K562 (cell line): ENCODE results near the gene CD47. TPM values are rescaled to one million over a fixed set of nuclear protein-coding genes. Genes with fewer than 3 reads are reported as not detected.

Experiments used
- ATAC-seq: fragments of 200-7000 bp; cut with Tn5 transposase; 3 replicates; pipeline ENCODE4 v1.9.1; 2020; ENCODE audit warnings: moderate library complexity
- BruUV-seq: library from RNA; stranded (reverse); fragments of 400-500 nt; replicated peaks from 2 replicates; lab custom pipeline; 2021; lab: Mats Ljungman, UMichigan
- CTCF ChIA-PET: fragments of 300-600 bp; formaldehyde crosslinking; extraction: SDS; loops from one replicate; lab custom pipeline; 2021; ENCODE audit warnings: low intra/inter-chr PET ratio; lab: Yijun Ruan, JAX
- POLR2A ChIA-PET: fragments of 300-600, 350-650 bp; sonication (Branson Sonifier 250); formaldehyde crosslinking; extraction: SDS; loops from one replicate; lab custom pipeline; 2021; ENCODE audit warnings: antibody characterized with exemption, inconsistent platforms; lab: Yijun Ruan, JAX
- DNase-seq, 4 experiments: peaks; one replicate each; pipeline versions ENCODE4 v3.0.0 to v3.0.0-alpha.2; 2011 to 2018; ENCODE audit warnings: low spot score in 3 of 4, mixed read lengths in 3 of 4; ENCODE audit errors: extremely low read depth in 1 of 4
- FAIRE-seq: peaks from 2 replicates; lab custom pipeline; 2011; peaks lifted over from hg19 to GRCh38; lab: Jason Lieb, UNC
- H2AFZ ChIP-seq: 2 replicates; pipeline ENCODE4 v1.6.0; 2011; ENCODE audit warnings: low read depth, low read length, control low read depth, inconsistent platforms
- H3K27ac ChIP-seq: fragments of 200-600 bp; 3 replicates; pipeline ENCODE4 v1.8.0; 2011; ENCODE audit warnings: low read depth, mild to moderate bottlenecking, control low read depth, inconsistent platforms, low read length, moderate library complexity, mixed read lengths; ENCODE audit errors: extremely low read depth
- H3K27me3 ChIP-seq, 2 experiments: fragments of 300-600 bp in 1 of 2; 2 replicates in 1 of 2; 3 replicates in 1 of 2; pipeline versions ENCODE4 v1.6.0 to v1.8.0; 2011; ENCODE audit warnings: inconsistent platforms in 2 of 2, low read length in 2 of 2, mild to moderate bottlenecking in 1 of 2, mixed read lengths in 1 of 2, moderate library complexity in 1 of 2; ENCODE audit not compliant: control insufficient read depth in 2 of 2, insufficient read depth in 2 of 2
- H3K36me3 ChIP-seq: fragments of 300-600 bp; 3 replicates; pipeline ENCODE4 v1.8.0; 2011; ENCODE audit warnings: mild to moderate bottlenecking, low read length, inconsistent platforms; ENCODE audit not compliant: control insufficient read depth, insufficient read depth
- H3K4me1 ChIP-seq, 2 experiments: fragments of 200-600 bp in 1 of 2; replicated peaks in 1 of 2; 2 replicates in 1 of 2; 3 replicates in 1 of 2; pipeline versions ENCODE4 v1.5.1 to v1.8.0; 2011; ENCODE audit warnings: inconsistent platforms in 2 of 2, low read length in 2 of 2, mild to moderate bottlenecking in 1 of 2, mixed read lengths in 1 of 2, moderate library complexity in 1 of 2; ENCODE audit not compliant: control insufficient read depth in 2 of 2, insufficient read depth in 2 of 2
- H3K4me2 ChIP-seq: 2 replicates; pipeline ENCODE4 v1.6.1; 2011; ENCODE audit warnings: low read length, control low read depth, inconsistent platforms, mixed read lengths; ENCODE audit not compliant: insufficient read depth
- H3K4me3 ChIP-seq: fragments of 200-600 bp; sonication (generic), shearing (Covaris generic); 2 replicates; pipeline ENCODE4 v1.5.1; 2016; ENCODE audit warnings: control low read depth, inconsistent platforms
- H3K79me2 ChIP-seq: fragments of 200-600 bp; 3 replicates; pipeline ENCODE4 v1.8.0; 2011; ENCODE audit warnings: low read length, inconsistent platforms; ENCODE audit not compliant: control insufficient read depth, insufficient read depth
- H3K9ac ChIP-seq, 2 experiments: 2 replicates each; pipeline versions ENCODE4 v1.6.0 to v1.6.1; 2011; ENCODE audit warnings: low read depth in 2 of 2, low read length in 2 of 2, control low read depth in 1 of 2, inconsistent platforms in 1 of 2, mild to moderate bottlenecking in 1 of 2, mixed read lengths in 1 of 2; ENCODE audit not compliant: insufficient read depth in 1 of 2
- H3K9me1 ChIP-seq: one replicate; pipeline ENCODE4 v1.6.0; 2011; ENCODE audit warnings: inconsistent platforms, mild to moderate bottlenecking, low read length, moderate library complexity; ENCODE audit not compliant: control insufficient read depth, insufficient read depth
- H3K9me3 ChIP-seq: replicated peaks from 2 replicates; pipeline ENCODE4 v1.5.1; 2011; ENCODE audit warnings: low read depth, low read length, inconsistent platforms; ENCODE audit not compliant: control insufficient read depth, insufficient read depth
- H4K20me1 ChIP-seq: replicated peaks from 2 replicates; pipeline ENCODE4 v1.6.1; 2011; ENCODE audit warnings: low read length, inconsistent platforms, mixed read lengths; ENCODE audit not compliant: control insufficient read depth, insufficient read depth
- BRCA1 ChIP-seq, 2 experiments: fragments of 450-650 bp in 1 of 2; sonication (generic) in 1 of 2; formaldehyde crosslinking in 1 of 2; IDR thresholded peaks; 2 replicates each; pipeline versions ENCODE4 v1.5.0 to v1.6.1; 2017 to 2020; ENCODE audit warnings: mild to moderate bottlenecking in 1 of 2, missing genetic modification reagents in 1 of 2
- DMBX1 ChIP-seq: fragments of 250-450 bp; sonication (Bioruptor Pico); IDR thresholded peaks from 2 replicates; pipeline ENCODE4 v1.8.0; 2022; ENCODE audit warnings: inconsistent platforms, mild to moderate bottlenecking, moderate library complexity, borderline replicate concordance
- EWSR1 ChIP-seq: fragments of 450-650 bp; IDR thresholded peaks from 2 replicates; pipeline ENCODE4 v1.6.1; 2018; ENCODE audit warnings: borderline replicate concordance, mild to moderate bottlenecking, low read depth, moderate library complexity; ENCODE audit not compliant: partially characterized antibody
- GATAD2A ChIP-seq: fragments of 450-650 bp; IDR thresholded peaks from 2 replicates; pipeline ENCODE4 v1.6.1; 2017
- ILK ChIP-seq: fragments of 450-650 bp; IDR thresholded peaks from 2 replicates; pipeline ENCODE4 v1.6.1; 2016; ENCODE audit warnings: missing genetic modification characterization, low read depth, mild to moderate bottlenecking, missing compliant biosample characterization, moderate library complexity, borderline replicate concordance
- MAFG ChIP-seq: fragments of 450-650 bp; conservative IDR thresholded peaks from 2 replicates; pipeline ENCODE4 v1.6.1; 2016; ENCODE audit warnings: missing genetic modification characterization, missing compliant biosample characterization
- NRF1 ChIP-seq, 2 experiments: fragments of 450-650 bp; IDR thresholded peaks in 1 of 2; conservative IDR thresholded peaks in 1 of 2; 2 replicates each; pipeline ENCODE4 v1.6.1; 2014; ENCODE audit warnings: mild to moderate bottlenecking in 2 of 2
- RNF219 ChIP-seq: fragments of 250-450 bp; sonication (Bioruptor Pico); IDR thresholded peaks from 2 replicates; pipeline ENCODE4 v1.5.0; 2022; ENCODE audit warnings: mild to moderate bottlenecking
- SRSF9 ChIP-seq: fragments of 200-400 bp; formaldehyde crosslinking; IDR thresholded peaks from 2 replicates; pipeline ENCODE4 v1.6.1; 2017; ENCODE audit warnings: low read depth, low read length, borderline replicate concordance
- ZNF408 ChIP-seq: fragments of 250-450 bp; sonication (Bioruptor Pico); IDR thresholded peaks from 2 replicates; pipeline ENCODE4 v1.4.0; 2020; ENCODE audit warnings: low read depth, mild to moderate bottlenecking, moderate library complexity
- ZNF584 ChIP-seq: fragments of 200-800 bp; sonication (Bioruptor generic); IDR thresholded peaks from 2 replicates; pipeline ENCODE4 v1.6.1; 2016; ENCODE audit warnings: low read depth, mild to moderate bottlenecking, missing genetic modification characterization, missing compliant biosample characterization
- ZNF699 ChIP-seq: fragments of 250-450 bp; sonication (Bioruptor Pico); IDR thresholded peaks from 2 replicates; pipeline ENCODE4 v1.8.0; 2021; ENCODE audit warnings: mild to moderate bottlenecking, moderate library complexity; ENCODE audit not compliant: insufficient replicate concordance
- ZNF830 ChIP-seq: fragments of 250-450 bp; sonication (Bioruptor Pico); IDR thresholded peaks from 2 replicates; pipeline ENCODE4 v1.5.0; 2021; ENCODE audit warnings: mild to moderate bottlenecking
- WGBS: fragments of 100-300 bp; shearing (Covaris generic); methylation state at CpG from one replicate; pipeline ENCODE4 v1.1.6; 2016; ENCODE audit warnings: low coverage, mixed read lengths; ENCODE audit not compliant: insufficient coverage; ENCODE audit errors: missing lambda C conversion rate; 5-methylcytosine and 5-hydroxymethylcytosine counted together
- in situ Hi-C: fragments of 300-500 bp; cut with MboI; formaldehyde crosslinking; loops from 4 replicates; pipeline ENCODE4 v1.15.0; 2018; ENCODE audit warnings: inconsistent platforms, mixed read lengths
- intact Hi-C: fragments of 100-400 bp; cut with micrococcal nuclease; formaldehyde crosslinking; loops from 2 replicates; pipeline ENCODE4 v1.14.2; 2022
- polyA plus RNA-seq, 8 experiments: library from polyadenylated mRNA; depleted of rRNA in 4 of 8; stranded (reverse) in 5 of 8; unstranded in 3 of 8; fragments of >200 nt; fragmentation: Nextera tagmentation in 2 of 8; fragmentation: Illumina TruSeq in 1 of 8; extraction: Ambion mirVana in 2 of 8; extraction: Trizol in 1 of 8; gene quantifications; 2 replicates each; pipeline versions ENCODE4 v1.2.1 to v1.2.3, GENCODE V29; 2011 to 2014; ENCODE audit warnings: inconsistent platforms in 1 of 8, missing spikeins in 1 of 8
- total RNA-seq, 7 experiments: library from RNA; depleted of rRNA in 6 of 7; stranded (reverse); fragments of >200 nt in 6 of 7; fragmentation: Illumina TruSeq in 2 of 7; extraction: Trizol in 2 of 7; gene quantifications; 2 replicates each; pipeline versions ENCODE4 v1.2.1 to v1.2.3, GENCODE V29; 2011 to 2021; ENCODE audit warnings: low replicate concordance in 1 of 7
- TF ChIP-seq, protein P1 (sequence below), 2 experiments: fragments of 150-350 bp in 1 of 2; IDR thresholded peaks; 2 replicates each; pipeline ENCODE4 v1.6.1; 2012 to 2016; ENCODE audit warnings: low read depth in 2 of 2, low read length in 2 of 2, mild to moderate bottlenecking in 1 of 2, moderate library complexity in 1 of 2
- TF ChIP-seq, protein P2 (sequence below): fragments of 450-650 bp; IDR thresholded peaks from 2 replicates; pipeline ENCODE4 v1.6.1; 2014; ENCODE audit warnings: low read depth, mild to moderate bottlenecking, moderate library complexity, borderline replicate concordance

CD47 gene
- total and polyA plus RNA-seq, 9 of the 15 experiments (the other 6 are each of a cell fraction or from before 2014, with no cell fraction given): 10.2 to 62.6 (median 36.3) TPM

- ATAC-seq: no peak
- Histone ChIP-seq H3K27me3 (peaks cover 9 to 27% of the 10 kb centered on the region in 2 experiments; a peak in 4 of 5 replicates), H3K9ac (no peak overlapping the region), H3K9me1 (no peaks in the 10 kb centered on the region), H3K9me3 (no peaks in the 10 kb centered on the region), H4K20me1 (no peaks in the 10 kb centered on the region), H3K36me3 (no peaks in the 10 kb centered on the region), H3K4me2 (no peak overlapping the region), H3K4me3 (no peak overlapping the region), H3K27ac (no peak overlapping the region), H3K79me2 (no peaks in the 10 kb centered on the region), H3K4me1 (peaks cover 0 to 2% of the 10 kb centered on the region in 2 experiments; a peak in 1 of 5 replicates), H2AFZ (no peak overlapping the region)
- CTCF ChIA-PET: no interaction called here
- in situ Hi-C loops: no loop called here
- WGBS: 0% methylated on average over 2 of the region's 2 CpGs
- FAIRE-seq: no peak
- DNase-seq: no peak
- BruUV-seq: no TSS peak
- TF ChIP-seq MAFG (no peak), ILK (no peak), ZNF699 (no peak), BRCA1 (IDR thresholded peaks at IDR 0.05) (no peak), BRCA1 (CRISPR knock-in tag; IDR thresholded peaks at IDR 0.05) (no peak), ZNF408 (CRISPR knock-in tag) (no peak), EWSR1 (no peak), ZNF830 (CRISPR knock-in tag) (no peak), SRSF9 (no peak), RNF219 (CRISPR knock-in tag) (no peak), ZNF584 (CRISPR knock-in tag) (no peak), DMBX1 (CRISPR knock-in tag) (no peak), GATAD2A (no peak), NRF1 (conservative IDR thresholded peaks at IDR 0.05 in 1 of 2, IDR thresholded peaks at IDR 0.05 in 1 of 2) (no peak)
- TF ChIP-seq, protein P1, sequence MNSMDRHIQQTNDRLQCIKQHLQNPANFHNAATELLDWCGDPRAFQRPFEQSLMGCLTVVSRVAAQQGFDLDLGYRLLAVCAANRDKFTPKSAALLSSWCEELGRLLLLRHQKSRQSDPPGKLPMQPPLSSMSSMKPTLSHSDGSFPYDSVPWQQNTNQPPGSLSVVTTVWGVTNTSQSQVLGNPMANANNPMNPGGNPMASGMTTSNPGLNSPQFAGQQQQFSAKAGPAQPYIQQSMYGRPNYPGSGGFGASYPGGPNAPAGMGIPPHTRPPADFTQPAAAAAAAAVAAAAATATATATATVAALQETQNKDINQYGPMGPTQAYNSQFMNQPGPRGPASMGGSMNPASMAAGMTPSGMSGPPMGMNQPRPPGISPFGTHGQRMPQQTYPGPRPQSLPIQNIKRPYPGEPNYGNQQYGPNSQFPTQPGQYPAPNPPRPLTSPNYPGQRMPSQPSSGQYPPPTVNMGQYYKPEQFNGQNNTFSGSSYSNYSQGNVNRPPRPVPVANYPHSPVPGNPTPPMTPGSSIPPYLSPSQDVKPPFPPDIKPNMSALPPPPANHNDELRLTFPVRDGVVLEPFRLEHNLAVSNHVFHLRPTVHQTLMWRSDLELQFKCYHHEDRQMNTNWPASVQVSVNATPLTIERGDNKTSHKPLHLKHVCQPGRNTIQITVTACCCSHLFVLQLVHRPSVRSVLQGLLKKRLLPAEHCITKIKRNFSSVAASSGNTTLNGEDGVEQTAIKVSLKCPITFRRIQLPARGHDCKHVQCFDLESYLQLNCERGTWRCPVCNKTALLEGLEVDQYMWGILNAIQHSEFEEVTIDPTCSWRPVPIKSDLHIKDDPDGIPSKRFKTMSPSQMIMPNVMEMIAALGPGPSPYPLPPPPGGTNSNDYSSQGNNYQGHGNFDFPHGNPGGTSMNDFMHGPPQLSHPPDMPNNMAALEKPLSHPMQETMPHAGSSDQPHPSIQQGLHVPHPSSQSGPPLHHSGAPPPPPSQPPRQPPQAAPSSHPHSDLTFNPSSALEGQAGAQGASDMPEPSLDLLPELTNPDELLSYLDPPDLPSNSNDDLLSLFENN (IDR thresholded peaks at IDR 0.05; ENCODE audit: low read depth in 2 of 2, low read length in 2 of 2): no peak
- TF ChIP-seq, protein P2, sequence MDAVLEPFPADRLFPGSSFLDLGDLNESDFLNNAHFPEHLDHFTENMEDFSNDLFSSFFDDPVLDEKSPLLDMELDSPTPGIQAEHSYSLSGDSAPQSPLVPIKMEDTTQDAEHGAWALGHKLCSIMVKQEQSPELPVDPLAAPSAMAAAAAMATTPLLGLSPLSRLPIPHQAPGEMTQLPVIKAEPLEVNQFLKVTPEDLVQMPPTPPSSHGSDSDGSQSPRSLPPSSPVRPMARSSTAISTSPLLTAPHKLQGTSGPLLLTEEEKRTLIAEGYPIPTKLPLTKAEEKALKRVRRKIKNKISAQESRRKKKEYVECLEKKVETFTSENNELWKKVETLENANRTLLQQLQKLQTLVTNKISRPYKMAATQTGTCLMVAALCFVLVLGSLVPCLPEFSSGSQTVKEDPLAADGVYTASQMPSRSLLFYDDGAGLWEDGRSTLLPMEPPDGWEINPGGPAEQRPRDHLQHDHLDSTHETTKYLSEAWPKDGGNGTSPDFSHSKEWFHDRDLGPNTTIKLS: no peak
- intact Hi-C loops: loop anchor here (10.0 kb wide), 1 partner anchor 98 kb away; no protein-coding TSS in a partner anchor
- POLR2A ChIA-PET: no interaction called here
Observed at GRCh38 chr3:108006881-108007331, 83.9 kb downstream of the CD47 start.
